HG02678 (cell line): ENCODE measurements around the gene TRAFD1.

Experiments used
- ATAC-seq: cut with Tn5 transposase; IDR thresholded peaks from one replicate; pipeline ENCODE4 v1.9.1; 2021; ENCODE audit warnings: mild to moderate bottlenecking, moderate library complexity; ENCODE audit not compliant: unreplicated experiment

TRAFD1 gene

GRCh38 chr12:112172556-112173324 lies 47.4 kb downstream of the TRAFD1 start:
- no peak for ATAC-seq

GRCh38 chr12:112175361-112176155 lies 50.2 kb downstream of the TRAFD1 start:
- ATAC-seq, result no peak

GRCh38 chr12:112176321-112177010 lies 51.1 kb downstream of the TRAFD1 start:
- ATAC-seq, result no peak

DNA sequence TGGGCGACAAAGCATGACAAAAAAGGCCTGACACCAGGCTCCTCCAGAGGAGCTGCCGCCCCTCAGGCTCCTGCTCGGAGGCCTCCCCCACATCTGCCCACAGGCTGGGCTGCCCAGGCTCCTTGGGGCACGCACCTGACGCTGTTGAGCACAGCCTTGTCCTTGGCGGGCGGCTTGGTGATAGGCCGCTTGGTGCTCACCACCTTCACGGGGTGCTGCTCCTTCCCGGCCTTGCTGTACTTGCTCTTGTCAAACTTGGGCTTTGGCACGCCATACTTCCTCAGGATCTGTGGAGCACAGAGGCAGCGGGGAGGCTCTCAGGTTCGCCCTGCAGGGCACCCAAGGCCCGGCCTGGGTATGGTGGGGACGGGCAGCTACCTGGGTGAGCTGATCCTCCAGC lies 53.4 kb downstream of the TRAFD1 start:
- ATAC-seq, result no peak

- no peak for ATAC-seq
Observed at GRCh38 chr12:112179341-112179740, 54.0 kb downstream of the TRAFD1 start.

DNA sequence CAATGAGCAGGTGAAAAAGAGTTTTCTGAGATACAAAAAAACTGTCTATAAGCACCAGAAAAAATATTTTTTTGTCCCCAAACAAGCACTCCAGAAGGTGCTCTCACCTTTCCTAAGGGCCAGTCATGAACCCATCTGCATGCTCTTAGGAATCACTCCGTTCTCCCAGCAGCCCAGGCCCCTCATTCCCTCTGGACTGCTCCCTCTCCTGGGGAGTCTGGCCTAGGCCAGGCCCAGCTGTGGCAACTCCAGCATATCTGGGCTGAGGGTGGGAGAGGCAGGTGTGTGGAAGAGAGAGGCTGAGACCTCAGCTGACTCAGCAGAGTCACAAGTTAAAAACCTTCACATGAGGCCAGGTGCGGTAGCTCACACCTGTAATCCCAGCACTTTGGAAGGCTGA lies 54.6 kb downstream of the TRAFD1 start:
- no peak for ATAC-seq

DNA sequence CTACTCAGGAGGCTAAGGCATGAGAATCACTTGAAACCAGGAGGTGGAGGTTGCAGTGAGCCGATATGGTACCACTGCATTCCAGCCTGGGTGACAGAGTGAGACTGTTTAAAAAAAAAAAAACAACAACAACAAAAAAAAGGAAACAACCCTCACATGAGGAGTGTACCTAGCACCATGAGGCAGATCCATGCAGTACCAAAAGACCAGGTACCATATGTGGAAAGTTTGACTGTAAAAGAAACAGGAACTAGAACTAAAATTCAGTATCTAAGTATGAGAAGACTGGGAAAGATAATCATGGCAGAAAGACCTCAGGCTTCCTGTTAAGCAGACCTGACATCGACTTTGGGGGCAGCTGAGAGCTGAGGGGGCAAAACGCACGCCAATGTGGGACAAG lies 55.1 kb downstream of the TRAFD1 start:
- ATAC-seq, result no peak

DNA sequence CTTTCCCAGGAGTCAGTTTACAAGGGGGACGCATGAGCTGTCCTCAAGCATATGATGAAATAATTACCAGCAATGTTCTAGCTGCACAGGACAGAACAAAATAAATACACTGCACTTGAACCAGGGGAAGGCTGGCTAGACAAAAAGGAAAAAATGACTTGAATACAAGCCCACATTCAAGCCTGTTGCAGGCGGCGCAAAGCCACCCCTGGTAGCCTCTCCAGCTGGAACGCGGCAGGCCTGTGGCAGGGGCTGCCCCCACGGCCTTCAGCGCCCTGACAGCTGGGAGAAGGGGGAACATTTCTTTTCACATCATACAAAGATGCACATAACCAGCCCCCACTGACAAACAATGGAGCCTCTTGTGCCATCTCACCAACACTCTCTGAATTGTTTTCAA lies 57.1 kb downstream of the TRAFD1 start:
- no peak for ATAC-seq

DNA sequence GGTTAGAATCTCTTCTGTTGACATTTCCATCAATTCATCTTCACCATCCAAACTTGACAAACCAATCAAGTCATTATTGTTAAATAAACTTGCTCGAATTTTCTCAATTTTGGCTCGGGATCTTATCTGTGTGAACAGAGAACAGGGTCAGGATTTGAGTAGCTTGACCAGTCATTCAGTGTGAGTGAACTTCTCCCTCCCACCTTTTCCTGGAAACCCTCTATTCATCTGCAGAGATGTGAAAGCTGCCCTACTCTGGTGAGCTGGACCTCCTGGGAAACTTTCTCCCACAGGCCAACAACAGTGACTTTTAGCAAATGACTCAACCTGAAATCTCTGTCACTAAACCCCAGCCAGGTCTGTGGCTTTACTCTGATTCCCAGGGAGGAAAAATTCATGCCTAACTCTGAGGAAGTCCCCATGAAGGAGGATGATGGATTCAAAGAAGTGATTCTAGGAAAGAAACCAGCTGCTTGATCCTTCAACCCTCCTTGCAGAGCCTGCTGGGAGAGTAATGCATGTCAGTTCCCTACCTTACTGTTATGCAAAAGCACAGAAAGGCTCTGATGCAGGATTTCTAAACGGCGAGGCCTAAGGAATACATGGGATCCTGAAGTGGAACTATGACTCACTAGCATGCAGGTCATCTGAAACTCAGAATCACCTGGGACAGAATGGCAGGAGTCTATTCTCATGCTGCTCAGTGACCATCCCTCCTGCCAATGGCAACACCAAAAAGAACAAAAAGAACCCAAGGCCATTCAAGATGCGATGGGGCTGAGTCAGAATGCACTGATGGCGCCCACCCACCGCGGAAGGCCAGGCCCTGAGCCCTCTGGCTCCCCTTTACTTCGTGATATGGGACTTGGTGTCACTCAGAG lies 58.0 kb downstream of the TRAFD1 start:
- ATAC-seq, result no peak

DNA sequence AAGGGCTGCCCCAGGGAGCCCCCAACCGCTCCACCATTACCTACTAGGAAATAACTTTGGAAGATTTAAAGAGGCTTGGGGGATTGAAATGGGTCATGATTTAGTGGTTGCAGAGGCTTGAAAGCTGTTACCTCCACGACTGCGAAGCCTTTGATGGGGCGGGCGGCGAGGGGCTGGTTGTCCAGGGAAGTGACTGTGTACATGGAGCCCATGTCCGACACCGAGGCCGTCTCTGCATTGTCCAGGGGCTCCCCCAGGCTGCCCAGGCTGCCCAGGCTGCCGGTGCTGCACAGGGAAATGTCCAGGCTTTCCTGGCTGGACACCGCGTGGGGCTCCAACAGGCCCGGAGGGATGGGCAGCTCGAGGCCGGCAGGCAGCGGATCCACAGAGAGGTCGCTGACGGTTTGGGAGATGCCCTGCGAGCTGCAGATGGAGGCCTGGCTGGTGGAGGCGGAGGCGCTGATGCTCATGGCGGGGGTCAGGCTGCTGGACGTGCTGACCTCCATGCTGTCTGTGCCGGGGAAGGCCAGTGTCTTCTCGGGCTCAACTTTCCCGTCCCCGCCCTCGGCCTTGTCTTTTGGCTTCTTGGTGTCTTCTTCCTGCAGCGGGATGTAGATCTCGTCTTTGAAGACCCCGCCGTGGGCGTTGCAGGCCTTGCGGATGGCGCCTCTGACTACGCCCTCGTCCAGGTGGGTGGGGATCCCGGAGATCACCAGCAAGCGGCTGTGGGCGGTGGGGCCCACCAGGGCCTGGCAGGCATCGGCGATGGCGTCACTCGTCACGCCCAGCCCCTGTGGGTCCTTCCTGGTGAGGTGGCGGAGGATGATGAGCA lies 58.9 kb downstream of the TRAFD1 start:
- no peak for ATAC-seq

DNA sequence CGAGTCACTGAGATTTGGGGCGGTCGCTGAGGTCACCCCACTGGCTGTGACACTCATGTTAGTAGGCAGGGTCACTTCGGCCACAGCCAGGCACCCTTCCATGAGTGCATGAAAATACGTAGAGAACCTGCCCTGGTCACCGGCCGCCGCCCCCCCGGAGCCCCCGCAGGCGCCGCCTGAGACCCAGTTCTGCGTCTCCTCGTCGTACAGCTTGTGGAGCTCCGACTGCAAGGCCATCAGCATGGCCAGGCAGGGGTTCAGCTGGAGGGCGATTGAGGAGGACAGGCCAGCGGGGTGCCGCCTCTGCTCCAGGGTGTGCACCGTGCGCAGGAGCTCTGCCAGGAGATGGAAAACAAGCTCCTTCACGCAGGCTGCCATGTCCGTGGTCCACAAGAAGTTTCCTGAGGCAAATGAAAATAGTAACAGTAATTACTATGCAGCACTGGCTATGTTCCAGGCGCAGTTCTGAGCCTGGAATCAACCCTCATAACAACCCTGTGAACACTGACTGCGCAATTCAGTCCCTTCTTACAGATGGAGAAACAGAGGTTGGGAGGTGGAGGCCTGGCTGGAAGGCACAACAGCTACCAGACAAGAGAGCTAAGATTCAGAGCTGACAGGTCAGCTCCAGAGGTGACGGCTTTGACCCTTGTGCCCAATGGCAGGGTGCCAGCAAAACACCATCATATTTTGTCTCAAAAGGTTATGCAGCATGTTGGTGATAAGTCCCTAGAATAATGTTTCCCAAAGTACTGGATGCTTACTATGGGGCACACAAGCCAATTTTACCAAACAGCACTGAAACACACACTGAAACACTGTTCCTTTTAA lies 59.9 kb downstream of the TRAFD1 start:
- ATAC-seq, result no peak

DNA sequence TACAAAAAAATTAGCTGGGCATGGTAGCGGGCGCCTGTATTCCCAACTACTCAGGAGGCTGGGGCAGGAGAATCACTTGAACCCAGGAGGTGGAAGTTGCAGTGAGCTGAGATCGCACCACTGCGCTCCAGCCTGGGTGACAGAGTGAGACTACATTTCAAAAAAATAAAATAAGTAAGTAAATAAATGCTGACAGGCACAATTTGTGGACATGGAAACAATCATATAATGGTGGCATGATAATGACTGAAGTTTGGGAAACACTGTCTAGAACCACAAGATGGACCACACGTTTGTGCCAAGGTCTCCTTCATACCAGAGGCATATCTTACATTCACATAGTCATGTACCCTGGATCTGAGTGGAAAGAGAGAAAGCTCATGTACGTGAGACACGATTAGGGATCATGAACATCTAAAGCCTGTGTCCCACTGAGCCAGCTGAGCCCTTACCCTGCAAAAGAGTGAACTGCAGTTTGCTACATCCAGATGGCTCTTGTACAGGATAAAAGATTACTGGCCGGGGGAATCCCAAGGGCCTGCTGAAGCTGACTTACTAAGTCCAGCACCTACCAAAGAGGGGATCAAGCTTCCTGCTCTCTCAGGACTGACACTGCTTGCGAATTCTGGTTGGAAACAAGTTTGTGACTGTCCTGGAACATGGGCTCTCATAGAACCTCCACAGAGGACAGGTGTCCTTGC lies 62.9 kb downstream of the TRAFD1 start:
- no peak for ATAC-seq

GRCh38 chr12:112190231-112191025 lies 65.1 kb downstream of the TRAFD1 start:
- ATAC-seq, result no peak

GRCh38 chr12:112191201-112191600 lies 65.8 kb downstream of the TRAFD1 start:
- ATAC-seq, result no peak

- ATAC-seq, result no peak
Observed at GRCh38 chr12:112191840-112192321, 66.5 kb downstream of the TRAFD1 start.

- no peak for ATAC-seq
Observed at GRCh38 chr12:112192475-112192874, 67.1 kb downstream of the TRAFD1 start.

DNA sequence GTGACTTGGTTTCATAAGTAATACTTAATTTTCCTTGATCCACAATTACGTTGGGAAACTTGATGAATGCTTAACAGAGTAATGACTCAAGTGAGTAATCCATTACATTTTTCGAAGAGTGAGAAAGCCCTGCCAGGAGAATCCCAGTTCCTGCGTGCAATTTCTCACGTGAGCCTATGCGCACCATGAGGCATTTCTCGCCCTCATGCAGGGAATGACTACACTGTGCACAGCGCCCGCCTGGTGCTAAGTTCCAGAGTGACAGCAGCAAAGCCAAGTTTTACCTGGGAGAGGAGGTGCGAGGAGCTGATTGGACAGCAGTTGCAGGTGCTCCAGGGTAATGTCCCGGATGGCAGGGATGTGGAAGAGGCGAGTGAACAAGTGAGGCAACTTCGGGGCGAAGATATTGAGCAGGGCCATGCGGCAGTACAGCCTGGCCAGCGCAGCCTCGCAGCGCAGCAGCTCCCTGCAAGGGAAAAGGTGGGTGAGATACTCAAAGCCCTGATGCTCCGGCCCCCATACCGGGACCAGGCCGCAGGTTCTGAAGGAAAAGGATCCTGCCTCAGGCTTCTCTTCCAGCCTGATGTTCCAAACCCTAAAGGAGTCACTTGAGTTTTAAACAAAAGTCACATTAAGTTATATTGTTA lies 69.4 kb downstream of the TRAFD1 start:
- ATAC-seq, result no peak
